BLaER1 treated with 17β-estradiol and CSF1 and Interleukin-3, amounts not matched to agents 10 nM and 100 nM (cell line): ENCODE measurements around the gene IMP3.

ENCODE experiments used
- H3K27ac ChIP-seq, 11 experiments: shearing (Covaris generic); formaldehyde crosslinking; 2 replicates each; pipeline ENCODE4 v1.8.1; 2022
- H3K27me3 ChIP-seq, 11 experiments: shearing (Covaris generic); formaldehyde crosslinking; 2 replicates each; pipeline ENCODE4 v1.8.1; 2022
- H3K36me3 ChIP-seq, 11 experiments: shearing (Covaris generic); formaldehyde crosslinking; 2 replicates each; pipeline ENCODE4 v1.8.1; 2022
- H3K4me1 ChIP-seq, 10 experiments: shearing (Covaris generic); formaldehyde crosslinking; 2 replicates each; pipeline ENCODE4 v1.8.1; 2022
- H3K4me2 ChIP-seq, 11 experiments: shearing (Covaris generic); formaldehyde crosslinking; 2 replicates each; pipeline ENCODE4 v1.8.1; 2022
- H3K4me3 ChIP-seq, 10 experiments: shearing (Covaris generic); formaldehyde crosslinking; 2 replicates each; pipeline ENCODE4 v1.8.1; 2022
- H3K9ac ChIP-seq, 11 experiments: shearing (Covaris generic); formaldehyde crosslinking; 2 replicates each; pipeline ENCODE4 v1.8.1; 2022
- H3K9me3 ChIP-seq, 11 experiments: shearing (Covaris generic); formaldehyde crosslinking; replicated peaks in 1 of 11; 2 replicates each; pipeline ENCODE4 v1.8.1; 2022
- H4K20me1 ChIP-seq, 11 experiments: shearing (Covaris generic); formaldehyde crosslinking; 2 replicates each; pipeline ENCODE4 v1.8.1; 2022
- Cebpa-rat ChIP-seq, 11 experiments: shearing (Covaris generic); IDR thresholded peaks; 2 replicates each; pipeline ENCODE4 v1.8.1; 2022

Gene IMP3

DNA sequence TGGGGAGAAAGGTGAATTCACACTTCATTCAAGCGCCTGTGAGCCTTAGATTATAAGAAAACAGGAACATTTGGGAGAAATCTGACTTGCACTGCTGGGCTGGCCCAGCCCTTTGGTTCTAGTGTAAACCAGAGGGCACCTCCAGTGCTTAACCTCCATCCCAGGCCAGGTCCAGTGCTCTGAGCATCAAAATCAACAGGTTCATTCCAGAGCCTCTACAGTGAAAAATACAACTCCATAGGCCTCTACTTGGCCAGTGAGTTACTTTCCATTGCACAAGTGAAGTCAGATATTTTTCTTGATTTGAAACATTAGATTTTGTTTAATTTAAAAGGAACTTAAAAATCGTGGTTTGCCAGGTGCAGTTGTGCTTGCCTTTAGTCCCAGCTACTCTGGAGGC is 17.5 kb downstream of the IMP3 start:
- Histone ChIP-seq H3K4me1 (peaks cover 40 to 73% (median 66%) of the 10 kb centered on the region in 10 experiments), H4K20me1 (peaks cover 0 to 20% (median 0%) of the 10 kb centered on the region in 11 experiments; a peak in 5 of 22 replicates), H3K4me2 (peak overlapping the region in 6 of 11 experiments; percentile 7 to 89 (median 87); a peak in 10 of 22 replicates), H3K27me3 (no peaks in the 10 kb centered on the region), H3K9ac (peak overlapping the region in 1 of 11 experiments; percentile 38; a peak in 1 of 22 replicates), H3K36me3 (peaks cover 26 to 43% (median 29%) of the 10 kb centered on the region in 11 experiments), H3K4me3 (no peak overlapping the region), H3K9me3 (no peaks in the 10 kb centered on the region), H3K27ac (peak overlapping the region in 6 of 11 experiments; percentile 0 to 29 (median 6); a peak in 6 of 22 replicates)
- TF ChIP-seq Cebpa-rat (IDR thresholded peaks at IDR 0.05), result no peak

DNA sequence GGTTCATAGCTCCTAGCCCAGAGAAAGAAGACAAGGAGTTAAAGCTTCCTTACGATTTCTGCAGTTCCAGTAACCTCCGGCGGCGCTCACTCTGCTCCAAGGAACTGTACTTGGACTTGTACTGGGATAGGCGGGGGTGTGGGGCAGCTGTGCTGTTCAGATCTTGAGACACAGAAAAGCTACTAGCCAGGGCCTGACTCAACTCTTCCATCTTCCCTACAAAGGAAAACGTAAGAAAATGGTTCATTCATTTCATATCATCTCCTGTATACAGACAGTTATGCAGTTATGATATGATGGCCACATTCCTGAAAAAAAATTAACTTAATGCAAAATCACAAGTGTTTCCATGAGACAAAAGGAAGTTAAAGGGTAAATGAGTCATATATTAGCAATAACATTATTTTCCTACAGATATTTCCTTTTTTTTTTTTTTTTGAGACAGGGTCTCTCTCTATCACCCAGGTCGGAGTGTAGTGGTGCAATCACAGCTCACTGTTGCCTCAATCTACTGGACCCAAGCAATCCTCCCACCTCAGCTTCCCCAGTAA is 19.1 kb downstream of the IMP3 start:
- peak overlapping the region in 10 of 11 experiments; percentile 17 to 68 (median 61); a peak in 19 of 22 replicates for H3K9ac ChIP-seq
- H3K4me1 ChIP-seq, result peaks cover 24 to 57% (median 50%) of the 10 kb centered on the region in 10 experiments
- peaks cover 0 to 20% (median 0%) of the 10 kb centered on the region in 11 experiments; a peak in 5 of 22 replicates for H4K20me1 ChIP-seq
- H3K27me3 ChIP-seq, result no peaks in the 10 kb centered on the region
- H3K9me3 ChIP-seq, result no peaks in the 10 kb centered on the region
- H3K36me3 ChIP-seq, result peaks cover 42 to 58% (median 45%) of the 10 kb centered on the region in 11 experiments
- no peak for TF ChIP-seq Cebpa-rat (IDR thresholded peaks at IDR 0.05)
- H3K4me2 ChIP-seq, result peak overlapping the region; percentile 25 to 89 (median 75)
- H3K4me3 ChIP-seq, result peak overlapping the region in 6 of 10 experiments; percentile 19 to 57 (median 30); a peak in 9 of 20 replicates
- H3K27ac ChIP-seq, result peak overlapping the region; percentile 50 to 79 (median 67); a peak in 21 of 22 replicates

DNA sequence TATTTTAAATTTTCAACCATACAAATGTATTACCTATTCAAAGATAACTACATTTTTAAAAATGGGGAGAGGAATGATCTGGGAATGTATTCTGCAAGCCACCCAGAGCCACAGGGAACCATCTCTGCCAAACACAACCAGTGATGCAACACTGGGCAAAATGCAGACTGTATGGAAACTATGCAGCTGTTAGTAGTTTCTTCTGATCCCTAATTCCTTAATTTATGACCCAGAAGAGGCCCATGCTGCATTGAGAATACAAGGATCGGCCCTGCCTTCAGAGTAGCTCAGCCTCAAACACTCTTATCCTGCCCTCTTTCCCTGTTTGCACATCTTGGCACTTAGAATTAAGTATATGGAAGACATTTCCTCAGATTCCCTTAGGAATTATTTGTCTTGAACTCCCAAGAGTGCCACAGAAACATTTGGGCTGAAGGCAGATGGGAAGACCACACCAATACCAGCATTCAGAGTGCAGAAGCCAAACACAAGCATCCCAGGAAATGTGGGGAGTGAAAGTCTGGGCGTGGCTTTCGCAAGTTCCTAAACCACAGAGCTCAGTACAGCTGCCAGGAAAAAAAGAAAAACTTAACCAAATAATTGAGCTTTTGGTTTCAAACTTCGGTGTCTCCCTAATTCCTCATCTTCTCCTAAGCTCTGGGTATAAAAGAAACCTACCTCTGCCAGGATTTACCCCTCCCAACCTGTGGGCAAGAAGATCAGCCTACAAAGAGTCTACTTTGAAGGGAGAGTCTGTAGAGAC is 19.8 kb downstream of the IMP3 start:
- H3K9ac ChIP-seq, result peak overlapping the region in 10 of 11 experiments; percentile 17 to 68 (median 61); a peak in 19 of 22 replicates
- TF ChIP-seq Cebpa-rat (IDR thresholded peaks at IDR 0.05), result no peak
- H3K4me1 ChIP-seq, result peaks cover 23 to 57% (median 49%) of the 10 kb centered on the region in 10 experiments
- H4K20me1 ChIP-seq, result peaks cover 0 to 20% (median 0%) of the 10 kb centered on the region in 11 experiments; a peak in 5 of 22 replicates
- H3K36me3 ChIP-seq, result peaks cover 48 to 65% (median 52%) of the 10 kb centered on the region in 11 experiments
- no peaks in the 10 kb centered on the region for H3K27me3 ChIP-seq
- H3K27ac ChIP-seq, result peak overlapping the region; percentile 50 to 79 (median 67); a peak in 21 of 22 replicates
- H3K4me2 ChIP-seq, result peak overlapping the region; percentile 25 to 89 (median 75)
- H3K4me3 ChIP-seq, result peak overlapping the region in 6 of 10 experiments; percentile 19 to 57 (median 30); a peak in 9 of 20 replicates
- no peaks in the 10 kb centered on the region for H3K9me3 ChIP-seq

DNA sequence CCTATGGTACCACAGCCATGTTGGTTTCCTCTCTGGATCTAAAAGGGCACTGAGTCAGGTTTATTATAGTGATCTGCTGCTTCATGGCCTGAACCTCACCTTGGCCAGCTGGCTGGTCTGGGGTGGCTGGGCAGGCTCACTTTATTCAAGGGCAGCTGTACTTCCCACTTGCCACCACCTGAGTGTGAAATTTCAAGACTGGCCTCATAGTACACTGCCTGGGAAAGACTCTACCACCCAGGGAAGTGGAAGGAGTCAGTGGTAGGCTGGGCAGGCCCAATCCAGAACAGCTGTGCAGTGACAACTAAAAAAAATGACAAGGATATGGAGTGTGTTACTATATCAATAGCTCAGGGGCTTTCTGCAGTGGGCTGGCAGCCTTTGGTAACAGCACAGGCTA is 23.3 kb downstream of the IMP3 start:
- peaks cover 82 to 94% (median 87%) of the 10 kb centered on the region in 11 experiments for H3K36me3 ChIP-seq

DNA sequence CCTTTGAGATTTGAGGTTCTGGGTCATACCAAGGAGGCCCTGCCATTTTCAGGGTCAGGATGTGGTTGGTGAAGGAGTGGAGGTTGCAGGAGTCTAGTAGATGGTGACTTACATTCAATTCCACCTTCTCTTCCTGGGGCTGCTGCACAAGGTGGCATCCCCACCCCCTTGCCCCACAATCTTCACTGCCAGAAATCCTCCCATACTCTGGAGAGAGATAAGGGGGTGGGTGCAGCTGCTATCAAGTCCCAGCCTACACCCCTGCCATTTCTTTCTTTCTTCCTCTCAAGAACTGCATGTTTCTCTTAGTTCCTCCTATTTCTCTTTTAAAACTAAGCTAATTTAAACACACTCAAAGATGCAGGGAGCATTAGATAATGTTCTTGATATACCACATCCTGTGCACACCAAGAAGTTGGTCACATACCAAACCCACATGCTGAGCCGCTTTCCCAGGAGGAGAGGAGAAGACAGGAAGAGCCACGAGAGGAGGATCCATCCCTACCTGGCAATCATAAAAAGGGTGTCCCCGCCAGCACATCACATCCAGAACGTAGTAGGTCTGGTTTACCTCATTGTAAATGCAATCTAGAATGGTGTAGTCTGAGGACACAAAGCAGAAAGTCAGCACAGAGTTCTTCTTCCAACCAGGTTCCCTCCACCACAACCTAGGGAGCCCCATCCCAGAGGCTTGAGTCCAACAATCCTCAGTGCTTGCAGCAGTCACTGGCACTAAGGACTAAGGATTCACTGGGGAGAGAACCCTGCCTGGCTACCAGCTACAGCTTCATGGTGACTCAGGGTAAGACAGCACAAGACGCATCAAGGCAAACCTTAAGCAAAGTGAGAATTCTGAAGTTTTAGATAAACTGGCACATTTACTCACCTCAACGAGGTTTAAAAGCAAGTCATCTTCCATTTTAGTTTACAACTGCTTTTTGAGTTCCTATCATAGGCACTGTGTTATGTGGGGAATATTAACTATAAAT is 33.0 kb downstream of the IMP3 start:
- peak overlapping the region; percentile 34 to 82 (median 69) for H3K4me2 ChIP-seq
- H3K36me3 ChIP-seq, result peaks cover 81 to 99% (median 94%) of the 10 kb centered on the region in 11 experiments
- no peaks in the 10 kb centered on the region for H3K27me3 ChIP-seq
- H4K20me1 ChIP-seq, result peaks cover 0 to 30% (median 19%) of the 10 kb centered on the region in 11 experiments; a peak in 17 of 22 replicates
- H3K4me3 ChIP-seq, result no peak overlapping the region
- peak overlapping the region in 9 of 11 experiments; percentile 24 to 67 (median 46); a peak in 14 of 22 replicates for H3K27ac ChIP-seq
- no peak for TF ChIP-seq Cebpa-rat (IDR thresholded peaks at IDR 0.05)
- H3K9ac ChIP-seq, result peak overlapping the region in 5 of 11 experiments; percentile 2 to 44 (median 11); a peak in 7 of 22 replicates
- peaks cover 22 to 32% (median 31%) of the 10 kb centered on the region in 10 experiments for H3K4me1 ChIP-seq
- no peaks in the 10 kb centered on the region for H3K9me3 ChIP-seq

More for the DNA sequence above, 23.3 kb downstream of the IMP3 start:
- H3K4me1 ChIP-seq, result peaks cover 16 to 29% (median 26%) of the 10 kb centered on the region in 10 experiments
- H3K9me3 ChIP-seq, result peaks cover 0 to 15% (median 0%) of the 10 kb centered on the region in 11 experiments; a peak in 8 of 22 replicates
- H4K20me1 ChIP-seq, result peaks cover 0 to 12% (median 0%) of the 10 kb centered on the region in 11 experiments; a peak in 5 of 22 replicates
- no peaks in the 10 kb centered on the region for H3K27me3 ChIP-seq
- no peak overlapping the region for H3K4me2 ChIP-seq
- no peak overlapping the region for H3K27ac ChIP-seq
- H3K9ac ChIP-seq, result no peak overlapping the region
- no peak for TF ChIP-seq Cebpa-rat (IDR thresholded peaks at IDR 0.05)
- no peak overlapping the region for H3K4me3 ChIP-seq

DNA sequence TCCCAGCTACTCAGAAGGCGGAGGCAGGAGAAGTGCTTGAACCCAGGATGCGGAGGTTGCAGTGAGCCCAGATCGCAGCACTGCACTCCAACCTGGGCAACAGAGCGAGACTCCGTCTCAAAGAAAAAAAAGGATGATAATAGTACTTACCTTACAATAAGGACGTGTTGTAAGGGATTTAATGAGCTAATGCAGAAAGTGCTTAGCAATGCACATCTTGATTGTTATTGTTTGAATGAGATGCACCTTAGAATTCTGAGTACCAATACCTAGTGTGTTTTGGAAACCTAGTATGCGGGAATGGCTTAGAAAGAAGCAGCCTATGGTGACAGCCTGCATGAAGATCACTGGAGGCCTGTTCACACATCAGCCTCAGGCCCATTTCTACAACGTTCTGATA is 34.0 kb downstream of the IMP3 start:
- TF ChIP-seq Cebpa-rat (IDR thresholded peaks at IDR 0.05), result no peak
- Histone ChIP-seq H3K36me3 (peaks cover 84 to 99% (median 95%) of the 10 kb centered on the region in 11 experiments), H4K20me1 (peaks cover 0 to 29% (median 19%) of the 10 kb centered on the region in 11 experiments; a peak in 17 of 22 replicates), H3K4me1 (peaks cover 22 to 32% (median 31%) of the 10 kb centered on the region in 10 experiments), H3K4me3 (no peak overlapping the region), H3K27me3 (no peaks in the 10 kb centered on the region), H3K4me2 (peak overlapping the region; percentile 34 to 82 (median 69); a peak in 18 of 22 replicates), H3K9me3 (no peaks in the 10 kb centered on the region), H3K9ac (no peak overlapping the region; a peak in 1 of 22 replicates), H3K27ac (peak overlapping the region in 7 of 11 experiments; percentile 24 to 67 (median 46); a peak in 8 of 22 replicates)

DNA sequence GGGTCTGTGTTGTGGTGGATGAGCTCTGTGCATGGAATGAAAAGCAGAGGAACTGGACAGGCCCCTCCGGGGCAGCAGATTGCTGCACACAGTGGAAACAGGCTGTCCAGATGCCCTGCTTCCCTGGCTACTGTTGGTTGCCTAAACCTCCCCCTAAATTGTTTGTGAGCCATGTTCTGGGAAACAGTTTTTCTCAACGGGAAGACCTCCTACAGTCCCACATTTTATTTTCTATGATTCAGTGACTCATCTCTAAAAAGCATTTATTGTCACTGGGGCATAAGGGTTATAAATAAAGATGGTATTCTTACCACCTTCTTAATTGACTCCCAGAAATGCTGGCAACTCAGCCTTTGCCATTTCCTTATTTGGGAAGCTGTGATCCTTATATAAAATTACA is 40.6 kb downstream of the IMP3 start:
- H3K27me3 ChIP-seq, result no peaks in the 10 kb centered on the region
- H3K27ac ChIP-seq, result no peak overlapping the region
- no peak overlapping the region for H3K4me3 ChIP-seq
- H4K20me1 ChIP-seq, result peaks cover 0 to 26% (median 9%) of the 10 kb centered on the region in 11 experiments; a peak in 12 of 22 replicates
- no peak overlapping the region for H3K4me2 ChIP-seq
- no peak for TF ChIP-seq Cebpa-rat (IDR thresholded peaks at IDR 0.05)
- peak overlapping the region in 1 of 11 experiments; percentile 9; a peak in 1 of 22 replicates for H3K9ac ChIP-seq
- H3K36me3 ChIP-seq, result peaks cover 89 to 99% (median 97%) of the 10 kb centered on the region in 11 experiments
- H3K4me1 ChIP-seq, result peaks cover 16 to 24% (median 18%) of the 10 kb centered on the region in 10 experiments
- no peaks in the 10 kb centered on the region for H3K9me3 ChIP-seq
